HepG2 (cell line): ENCODE results near the gene RPS2. TPM values are rescaled to one million over a fixed set of nuclear protein-coding genes. Genes with fewer than 3 reads are reported as not detected.

Experiments used
- BRD4 ChIP-seq: sonication (generic); formaldehyde crosslinking; IDR thresholded peaks from 2 replicates; pipeline ENCODE4 v1.4.0; 2020; ENCODE audit warnings: missing genetic modification reagents
- CTCF ChIP-seq: sonication (generic); formaldehyde crosslinking; IDR thresholded peaks from 2 replicates; pipeline ENCODE4 v1.5.0; 2020; ENCODE audit warnings: mild to moderate bottlenecking, missing genetic modification reagents, moderate library complexity
- MTA3 ChIP-seq: sonication (generic); formaldehyde crosslinking; IDR thresholded peaks from 2 replicates; pipeline ENCODE4 v1.4.0; 2020; ENCODE audit warnings: missing genetic modification reagents
- RERE ChIP-seq: IDR thresholded peaks from 2 replicates; pipeline ENCODE4 v1.6.1; 2016; ENCODE audit warnings: low read depth, missing genetic modification reagents, missing compliant biosample characterization
- TRIM24 ChIP-seq: sonication (generic); formaldehyde crosslinking; IDR thresholded peaks from 2 replicates; pipeline ENCODE4 v1.8.0; 2022; ENCODE audit warnings: mild to moderate bottlenecking, missing genetic modification reagents
- ZKSCAN5 ChIP-seq: sonication (generic); formaldehyde crosslinking; IDR thresholded peaks from 2 replicates; pipeline ENCODE4 v1.5.1; 2020; ENCODE audit warnings: mild to moderate bottlenecking, missing genetic modification reagents
- ZMYM2 ChIP-seq: sonication (generic); formaldehyde crosslinking; IDR thresholded peaks from 2 replicates; pipeline ENCODE4 v1.8.0; 2022; ENCODE audit warnings: mild to moderate bottlenecking, missing genetic modification reagents
- ZNF224 ChIP-seq: sonication (generic); formaldehyde crosslinking; IDR thresholded peaks from 2 replicates; pipeline ENCODE4 v1.5.0; 2020; ENCODE audit warnings: mild to moderate bottlenecking, missing genetic modification reagents
- ZNF326 ChIP-seq: sonication (generic); formaldehyde crosslinking; IDR thresholded peaks from 2 replicates; pipeline ENCODE4 v1.4.0; 2020; ENCODE audit warnings: missing genetic modification reagents, borderline replicate concordance
- polyA plus RNA-seq, 8 experiments: library from polyadenylated mRNA; depleted of rRNA in 3 of 8; stranded (reverse) in 7 of 8; unstranded in 1 of 8; fragments of >200 nt; fragmentation: Illumina TruSeq in 4 of 8; extraction: Trizol in 4 of 8; gene quantifications; 2 replicates each; pipeline versions ENCODE4 v1.2.1 to v1.2.3, GENCODE V29; 2011 to 2016; ENCODE audit warnings: low read depth in 4 of 8, missing spikeins in 1 of 8, mixed read lengths in 1 of 8; ENCODE audit not compliant: insufficient read depth in 1 of 8
- total RNA-seq, 5 experiments: library from RNA; depleted of rRNA; stranded (reverse); fragments of >200 nt; fragmentation: Illumina TruSeq; extraction: Trizol; gene quantifications; 2 replicates each; pipeline ENCODE4 v1.2.3, GENCODE V29; 2016; ENCODE audit warnings: low read depth in 1 of 5

RPS2 gene
- total and polyA plus RNA-seq, 2 of the 13 experiments (the other 11 are each of a cell fraction or from before 2014, with no cell fraction given): 1,908 to 4,514 TPM

DNA sequence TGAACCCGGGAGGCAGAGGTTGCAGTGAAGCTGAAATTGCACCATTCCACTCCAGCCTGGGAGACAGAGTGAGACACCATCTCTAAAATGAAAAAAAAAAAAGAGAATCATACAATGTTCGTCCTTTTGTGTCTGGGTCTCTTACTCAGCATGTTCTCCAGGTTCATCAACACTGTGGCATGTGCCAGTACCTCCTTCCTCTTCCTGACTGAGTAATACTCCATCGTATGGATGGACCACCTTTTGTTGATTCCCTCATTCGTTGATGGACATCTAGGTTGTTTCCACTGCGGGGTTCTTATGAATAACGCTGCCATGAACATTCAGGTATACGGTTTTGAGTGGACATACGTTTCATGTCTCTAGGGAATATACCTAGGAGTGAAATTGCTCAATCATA lies 42.3 kb downstream of the RPS2 start (continued):
- TF ChIP-seq RERE (CRISPR knock-in tag): no peak
- TF ChIP-seq BRD4: no peak
- no peak for TF ChIP-seq CTCF
- no peak for TF ChIP-seq TRIM24 (CRISPR knock-in tag)
- no peak for TF ChIP-seq ZKSCAN5
- no peak for TF ChIP-seq ZNF224
- TF ChIP-seq ZMYM2 (CRISPR knock-in tag): no peak
- TF ChIP-seq ZNF326 (CRISPR knock-in tag): no peak
- no peak for TF ChIP-seq MTA3
